Lung (tissue), 12 donors: Measurements from ENCODE around the gene NIN. TPM values are rescaled to one million over a fixed set of nuclear protein-coding genes. Genes with fewer than 3 reads are reported as not detected.

ENCODE experiments used
- ATAC-seq: fragments of 200-7000 bp; cut with Tn5 transposase; one replicate; pipeline ENCODE4 v1.9.1; 2020; ENCODE audit warnings: moderate number of reproducible peaks; ENCODE audit not compliant: insufficient read depth, low FRiP score
- DNase-seq, 3 donors: peaks; one replicate each; pipeline ENCODE4 v3.0.0-alpha.2; 2013 to 2017
- H3K27ac ChIP-seq, 2 donors: one replicate each; pipeline ENCODE4 v1.5.1; 2013; ENCODE audit warnings: mild to moderate bottlenecking in 2 of 2, moderate library complexity in 2 of 2, control low read depth in 1 of 2, inconsistent platforms in 1 of 2, low read depth in 1 of 2, low read length in 1 of 2
- H3K27me3 ChIP-seq, 3 donors: one replicate each; pipeline ENCODE4 v1.5.1; 2013; ENCODE audit warnings: low read length in 2 of 3; ENCODE audit not compliant: control insufficient read depth in 3 of 3, insufficient read depth in 3 of 3
- H3K36me3 ChIP-seq, 4 donors: one replicate each; pipeline ENCODE4 v1.5.1; 2013; ENCODE audit warnings: low read length in 4 of 4, mild to moderate bottlenecking in 1 of 4, moderate library complexity in 1 of 4; ENCODE audit not compliant: control insufficient read depth in 4 of 4, insufficient read depth in 4 of 4
- H3K4me1 ChIP-seq, 5 donors: one replicate each; pipeline ENCODE4 v1.5.1; 2013; ENCODE audit warnings: low read length in 5 of 5, mild to moderate bottlenecking in 2 of 5, moderate library complexity in 1 of 5; ENCODE audit not compliant: control insufficient read depth in 5 of 5, insufficient read depth in 5 of 5
- H3K4me3 ChIP-seq: one replicate; pipeline ENCODE4 v1.5.1; 2013; ENCODE audit warnings: mild to moderate bottlenecking, control low read depth, moderate library complexity
- H3K9ac ChIP-seq, 2 donors: one replicate each; pipeline ENCODE4 v1.5.1; 2013; ENCODE audit warnings: low read length in 2 of 2, control low read depth in 1 of 2; ENCODE audit not compliant: insufficient read depth in 1 of 2
- H3K9me3 ChIP-seq, 4 donors: one replicate each; pipeline ENCODE4 v1.5.1; 2013; ENCODE audit warnings: low read length in 3 of 4, mild to moderate bottlenecking in 1 of 4, moderate library complexity in 1 of 4; ENCODE audit not compliant: control insufficient read depth in 4 of 4, insufficient read depth in 3 of 4
- WGBS, 2 donors: extraction: QIAGEN DNeasy Blood & Tissue Kit; methylation state at CpG; one replicate each; pipeline ENCODE4 v1.1.7; 2013; 5-methylcytosine and 5-hydroxymethylcytosine counted together
- polyA plus RNA-seq, 2 donors: library from polyadenylated mRNA; stranded (reverse); fragments of 200-250 nt; gene quantifications; one replicate each; pipeline ENCODE4 v1.2.1, GENCODE V29; 2013
- total RNA-seq, 2 donors: library from RNA; depleted of rRNA in 1 of 2; stranded (reverse); fragments of >200 nt in 1 of 2; gene quantifications; one replicate each; pipeline ENCODE4 v1.2.1, GENCODE V29; 2014 to 2021
- TF ChIP-seq, protein P1 (sequence below): IDR thresholded peaks from 2 replicates; pipeline ENCODE4 v1.5.1; 2012; ENCODE audit warnings: mild to moderate bottlenecking; ENCODE audit errors: control extremely low read depth, extremely low read depth
- donor health status: control.
- donor health status: control.
- donor health status: Bipolar disorder and iron deficiency.
- donor health status: healthy.
- donor health status: DM: yes; HTN: yes; CAD: no.

The NIN gene
- total and polyA plus RNA-seq, 4 donors = 5.2 to 38.6 (median 24.2) TPM

DNA sequence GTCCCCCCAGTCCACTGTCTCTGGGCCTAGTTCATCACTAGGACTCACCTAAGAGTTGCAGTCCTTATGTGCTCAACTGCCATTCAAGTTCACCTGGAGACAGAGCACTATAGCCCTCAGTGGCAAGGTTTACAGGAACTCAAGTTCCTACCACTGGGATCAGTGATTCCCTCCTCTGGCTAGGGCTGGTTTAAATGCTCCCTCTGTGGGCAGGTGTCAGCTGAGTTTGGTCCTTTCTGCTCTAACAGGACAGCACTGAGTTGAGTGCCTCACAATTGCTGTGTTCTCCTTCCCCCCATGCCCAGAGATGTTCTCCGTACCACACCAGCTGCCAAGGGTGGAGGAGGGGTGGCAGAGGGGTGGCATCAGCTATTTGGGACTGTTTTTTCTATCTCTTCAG lies 142.1 kb downstream of the NIN start:
- Histone ChIP-seq H3K4me3 (no peak overlapping the region), H3K9ac (no peak overlapping the region), H3K4me1 (no peaks in the 10 kb centered on the region), H3K27ac (no peak overlapping the region), H3K36me3 (no peaks in the 10 kb centered on the region), H3K27me3 (no peaks in the 10 kb centered on the region), H3K9me3 (peaks cover 0 to 4% (median 0%) of the 10 kb centered on the region in 4 donors)
- DNase-seq (no peak), ATAC-seq (no peak)
- WGBS, 2 donors = 97 to 100% methylated on average over 1 of the region's 1 CpG
- TF ChIP-seq, protein P1, sequence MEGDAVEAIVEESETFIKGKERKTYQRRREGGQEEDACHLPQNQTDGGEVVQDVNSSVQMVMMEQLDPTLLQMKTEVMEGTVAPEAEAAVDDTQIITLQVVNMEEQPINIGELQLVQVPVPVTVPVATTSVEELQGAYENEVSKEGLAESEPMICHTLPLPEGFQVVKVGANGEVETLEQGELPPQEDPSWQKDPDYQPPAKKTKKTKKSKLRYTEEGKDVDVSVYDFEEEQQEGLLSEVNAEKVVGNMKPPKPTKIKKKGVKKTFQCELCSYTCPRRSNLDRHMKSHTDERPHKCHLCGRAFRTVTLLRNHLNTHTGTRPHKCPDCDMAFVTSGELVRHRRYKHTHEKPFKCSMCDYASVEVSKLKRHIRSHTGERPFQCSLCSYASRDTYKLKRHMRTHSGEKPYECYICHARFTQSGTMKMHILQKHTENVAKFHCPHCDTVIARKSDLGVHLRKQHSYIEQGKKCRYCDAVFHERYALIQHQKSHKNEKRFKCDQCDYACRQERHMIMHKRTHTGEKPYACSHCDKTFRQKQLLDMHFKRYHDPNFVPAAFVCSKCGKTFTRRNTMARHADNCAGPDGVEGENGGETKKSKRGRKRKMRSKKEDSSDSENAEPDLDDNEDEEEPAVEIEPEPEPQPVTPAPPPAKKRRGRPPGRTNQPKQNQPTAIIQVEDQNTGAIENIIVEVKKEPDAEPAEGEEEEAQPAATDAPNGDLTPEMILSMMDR = no peak

DNA sequence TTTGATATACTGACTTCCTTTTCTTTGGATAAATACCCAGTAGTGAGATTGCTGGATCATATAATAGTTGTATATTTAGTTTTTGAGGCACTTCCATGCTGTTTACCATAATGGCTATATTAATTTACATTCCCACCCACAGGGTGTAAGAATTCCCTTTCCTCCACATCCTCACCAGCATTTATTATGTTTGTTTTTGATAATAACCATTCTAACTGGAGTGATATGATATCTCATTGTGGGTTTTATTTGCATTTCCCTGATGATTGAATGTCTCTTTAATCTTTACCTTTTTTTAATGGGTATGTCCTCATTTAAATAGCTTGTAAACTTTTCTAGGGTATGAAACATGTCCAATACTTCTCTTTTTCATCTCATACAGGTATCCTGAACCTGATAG lies 151.3 kb downstream of the NIN start:
- Histone ChIP-seq H3K4me3 (no peak overlapping the region), H3K4me1 (peaks cover 0 to 8% (median 0%) of the 10 kb centered on the region in 5 donors), H3K9me3 (no peaks in the 10 kb centered on the region), H3K27ac (no peak overlapping the region), H3K36me3 (no peaks in the 10 kb centered on the region), H3K27me3 (no peaks in the 10 kb centered on the region), H3K9ac (no peak overlapping the region)
- TF ChIP-seq, protein P1 = no peak
- DNase-seq (no peak), ATAC-seq (no peak)

DNA sequence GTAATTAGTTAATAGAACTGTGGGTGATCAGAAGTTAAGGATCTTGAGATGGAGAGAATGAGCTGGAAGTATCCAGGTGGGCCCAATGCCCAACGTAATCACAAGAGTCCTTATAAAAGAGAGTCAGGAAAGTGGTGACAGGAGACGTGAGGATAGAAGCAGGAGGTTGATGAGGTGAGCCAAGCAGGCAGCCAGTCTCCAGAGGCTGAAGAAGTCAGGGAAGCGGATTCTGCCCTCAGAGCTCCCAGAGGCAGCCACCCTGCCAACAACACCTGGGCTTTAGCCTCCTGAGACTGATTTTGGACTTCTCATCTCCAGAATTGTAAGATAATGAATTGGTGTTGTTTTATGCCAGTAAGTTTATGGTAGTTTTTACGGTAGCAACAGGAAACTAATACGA lies 152.8 kb downstream of the NIN start:
- Histone ChIP-seq H3K27me3 (no peaks in the 10 kb centered on the region), H3K4me1 (peaks cover 0 to 8% (median 0%) of the 10 kb centered on the region in 5 donors), H3K27ac (no peak overlapping the region), H3K9me3 (no peaks in the 10 kb centered on the region), H3K36me3 (no peaks in the 10 kb centered on the region), H3K4me3 (no peak overlapping the region), H3K9ac (no peak overlapping the region)
- DNase-seq = no peak
- 69 to 72% methylated on average over 5 of the region's 5 CpGs for WGBS, 2 donors
- TF ChIP-seq, protein P1 = no peak
- no peak for ATAC-seq

GRCh38 chr14:50677527-50678063 lies 153.4 kb downstream of the NIN start:
- H3K27ac ChIP-seq = no peak overlapping the region
- no peaks in the 10 kb centered on the region for H3K27me3 ChIP-seq
- no peak for DNase-seq
- H3K9ac ChIP-seq = no peak overlapping the region
- 15 to 16% methylated on average over 5 of the region's 5 CpGs for WGBS, 2 donors
- TF ChIP-seq, protein P1 = no peak
- H3K4me1 ChIP-seq = peaks cover 0 to 8% (median 0%) of the 10 kb centered on the region in 5 donors
- ATAC-seq = no peak
- no peaks in the 10 kb centered on the region for H3K9me3 ChIP-seq
- H3K36me3 ChIP-seq = no peaks in the 10 kb centered on the region
- H3K4me3 ChIP-seq = no peak overlapping the region
